ENCODE data around the gene ABCA2.

DNA sequence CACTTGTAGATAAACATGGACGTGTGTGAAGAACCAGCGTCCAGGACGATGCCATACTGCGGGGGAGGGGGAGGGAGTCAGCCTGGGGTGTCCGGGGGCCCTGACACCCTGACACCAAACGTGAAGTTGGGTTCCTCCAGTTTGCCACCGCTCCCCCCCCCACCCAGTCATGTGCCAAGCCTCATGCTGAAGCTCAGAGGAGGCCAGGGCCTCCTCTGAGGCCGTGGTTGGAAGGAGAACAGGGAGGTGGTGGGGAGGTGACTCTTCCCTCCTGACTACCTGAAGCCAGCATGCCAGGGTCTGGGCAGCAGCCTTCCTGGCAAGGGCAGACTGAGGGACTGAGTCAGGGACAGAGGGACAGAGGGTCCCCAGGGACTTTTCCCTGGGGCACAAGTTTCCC lies 24.3 kb upstream of the ABCA2 start:
- TF ChIP-seq POLR2A (IDR thresholded peaks at IDR 0.05; ENCODE audit: low read length) (no peak), GATA1 (IDR thresholded peaks at IDR 0.05; ENCODE audit: low read depth, low read length) (no peak)

All from erythroblast (primary cell).